Ramos (cell line): ENCODE data around the gene UBASH3B.

Experiments
- in situ Hi-C: fragments of 300-500 bp; cut with MboI; formaldehyde crosslinking; loops from one replicate; pipeline ENCODE4 v1.14.3; 2022; ENCODE audit warnings: low sequenced_read_pairs; ENCODE audit not compliant: unreplicated experiment

Gene UBASH3B

DNA sequence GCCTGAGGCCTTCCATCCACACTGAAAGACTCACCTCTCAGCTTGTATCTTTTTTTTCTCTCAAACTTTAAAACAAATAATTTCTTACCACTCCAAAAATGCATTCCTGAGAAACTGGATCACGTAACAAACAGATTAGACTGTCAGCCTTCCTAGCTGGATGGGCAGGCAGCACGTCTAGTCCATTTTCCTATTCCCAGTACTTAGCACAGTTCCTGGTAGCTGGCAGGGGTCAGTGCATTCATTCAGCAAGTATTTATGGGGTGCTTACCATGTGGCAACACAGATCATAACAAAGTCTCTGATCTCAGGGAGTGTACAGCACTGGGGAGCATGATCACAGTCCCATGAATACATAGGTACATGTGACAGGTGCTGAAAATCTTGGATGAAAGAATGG, 89.6 kb downstream of the UBASH3B start:
- in situ Hi-C loops = no loop called here

DNA sequence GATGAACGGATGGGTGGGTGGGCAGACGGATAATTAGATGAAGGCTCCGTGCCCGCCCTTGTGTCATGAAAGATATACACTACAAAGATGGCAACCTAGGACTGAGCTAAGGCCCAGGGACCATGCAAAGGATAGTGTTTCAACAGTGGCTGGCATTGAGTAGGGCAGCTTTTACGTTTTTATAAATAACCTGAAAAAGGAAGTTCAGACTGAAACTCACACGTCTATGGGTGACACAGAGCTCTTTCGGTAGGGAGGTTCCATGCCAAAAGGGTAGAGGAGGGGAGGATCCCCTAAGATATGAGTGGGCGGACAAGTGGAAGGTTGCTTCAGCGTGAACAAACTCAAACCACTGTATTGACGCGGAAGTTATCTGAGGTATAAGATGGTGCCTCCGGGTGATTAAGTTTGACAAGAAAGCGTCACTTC, 90.5 kb downstream of the UBASH3B start:
- in situ Hi-C loops = no loop called here

DNA sequence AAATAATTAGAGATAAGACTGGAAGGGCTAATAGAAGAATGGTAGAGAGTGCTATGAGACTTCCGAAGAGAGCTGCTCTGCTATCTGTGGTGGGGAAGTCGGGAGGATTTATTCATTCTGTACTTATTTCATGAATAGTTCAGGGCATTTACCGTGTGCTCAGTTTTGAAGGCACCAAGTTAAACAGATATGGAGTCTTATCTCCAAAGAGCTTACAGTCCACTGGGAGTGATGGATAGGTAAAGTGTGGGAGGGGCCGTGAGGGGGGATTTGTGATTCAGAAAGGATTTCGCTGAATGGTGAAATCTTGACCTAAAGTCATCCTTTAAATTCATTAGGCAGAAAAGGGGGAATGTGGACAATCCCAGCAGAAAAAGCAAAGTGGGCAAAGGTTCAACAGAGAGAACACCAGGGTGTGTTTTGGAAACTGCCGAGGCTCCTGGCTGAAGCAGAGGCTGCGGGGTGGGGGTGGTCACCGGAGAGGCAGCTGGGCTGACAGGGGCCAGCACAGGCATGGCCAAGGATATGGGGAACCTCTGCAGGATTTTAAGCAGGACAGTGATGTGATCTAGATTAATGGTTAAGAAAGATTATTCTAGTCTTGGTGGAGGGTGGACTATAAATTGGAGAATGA, 91.2 kb downstream of the UBASH3B start:
- in situ Hi-C loops = no loop called here

DNA sequence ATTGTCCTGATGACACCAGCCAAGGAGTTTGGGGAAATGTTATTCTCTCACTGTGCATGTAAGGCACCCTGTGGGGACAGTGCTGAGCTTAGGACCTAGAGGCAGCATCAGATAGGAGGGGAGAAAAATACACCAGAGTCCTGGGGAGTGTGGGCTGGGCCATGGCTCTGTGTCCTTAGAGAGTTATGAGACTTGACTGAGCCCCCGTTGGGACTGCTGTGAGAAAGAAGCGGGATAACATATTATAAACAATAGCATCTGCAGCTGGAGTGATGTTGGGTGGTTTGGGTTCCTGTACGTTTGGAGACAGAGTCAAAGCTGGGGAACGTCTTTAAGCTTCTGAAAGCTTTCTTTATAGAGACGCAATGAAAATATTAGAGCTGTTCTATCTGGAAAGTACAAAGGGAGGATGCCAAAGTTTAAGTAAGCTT, 91.8 kb downstream of the UBASH3B start:
- in situ Hi-C loops = no loop called here

GRCh38 chr11:122749005-122749687, 93.6 kb downstream of the UBASH3B start:
- in situ Hi-C loops = no loop called here

GRCh38 chr11:122750049-122750448, 94.5 kb downstream of the UBASH3B start:
- in situ Hi-C loops = loop anchor here (5.0 kb wide), 1 partner anchor 88 kb away; no protein-coding TSS in a partner anchor

GRCh38 chr11:122751292-122752070, 96.0 kb downstream of the UBASH3B start:
- in situ Hi-C loops = loop anchor here (5.0 kb wide), 1 partner anchor 89 kb away; no protein-coding TSS in a partner anchor

DNA sequence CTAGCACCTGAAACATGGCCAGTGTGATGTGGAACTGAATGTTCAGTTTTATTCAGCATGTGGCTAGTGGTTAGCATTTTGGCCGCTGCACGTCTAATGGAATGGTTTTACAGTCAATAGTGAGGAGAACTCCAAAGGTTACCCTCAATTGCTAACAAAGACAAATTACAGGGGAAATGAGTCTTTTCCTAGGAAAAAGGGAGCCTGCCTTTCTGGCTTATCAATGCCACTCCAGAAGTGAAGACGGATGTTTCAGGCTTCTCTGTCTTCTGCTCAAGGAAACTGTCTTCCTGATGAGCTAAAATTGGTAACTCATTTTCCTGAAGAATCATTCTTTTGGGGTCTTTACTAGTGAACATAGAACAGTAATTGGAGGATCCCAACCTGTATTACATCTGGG, 98.5 kb downstream of the UBASH3B start:
- in situ Hi-C loops = loop anchor here (5.0 kb wide), 1 partner anchor 92 kb away; no protein-coding TSS in a partner anchor

DNA sequence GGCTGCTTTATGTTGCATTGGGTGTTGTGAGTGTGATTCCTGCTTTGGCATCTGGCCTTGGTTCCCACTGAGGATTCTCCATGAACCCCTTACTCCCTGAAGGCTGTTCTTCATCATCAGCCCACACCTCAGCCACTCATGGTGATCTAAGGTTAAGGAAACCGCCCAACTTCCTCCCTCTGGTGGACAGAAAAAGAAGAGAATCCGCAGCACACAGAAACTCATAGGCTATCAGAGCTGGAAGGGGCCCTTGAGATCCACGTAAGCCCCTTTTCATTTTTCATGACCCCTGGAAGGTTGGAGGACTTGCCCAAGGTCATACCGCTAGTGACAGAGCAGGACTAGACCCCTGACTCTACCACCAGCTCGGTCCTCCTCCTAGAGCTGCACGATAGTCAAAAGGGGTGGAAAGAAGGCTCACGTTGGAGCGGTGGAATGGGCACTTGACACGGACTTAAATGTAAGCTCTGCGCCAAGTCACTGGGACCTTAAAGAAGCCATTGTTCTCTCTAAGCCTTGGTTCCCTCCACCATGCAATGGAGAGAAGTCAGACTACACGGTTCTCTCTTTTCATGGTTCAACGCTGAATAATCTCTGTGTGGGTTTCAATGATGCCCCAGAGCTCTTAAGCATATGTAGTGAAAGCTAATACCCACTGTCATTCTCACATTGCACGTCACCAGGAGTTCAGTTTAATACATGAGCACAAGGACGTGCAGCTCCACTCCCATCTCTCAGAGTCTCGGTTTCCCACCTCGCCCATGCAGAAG, 99.2 kb downstream of the UBASH3B start:
- in situ Hi-C loops = loop anchor here (5.0 kb wide), 1 partner anchor 92 kb away; no protein-coding TSS in a partner anchor

DNA sequence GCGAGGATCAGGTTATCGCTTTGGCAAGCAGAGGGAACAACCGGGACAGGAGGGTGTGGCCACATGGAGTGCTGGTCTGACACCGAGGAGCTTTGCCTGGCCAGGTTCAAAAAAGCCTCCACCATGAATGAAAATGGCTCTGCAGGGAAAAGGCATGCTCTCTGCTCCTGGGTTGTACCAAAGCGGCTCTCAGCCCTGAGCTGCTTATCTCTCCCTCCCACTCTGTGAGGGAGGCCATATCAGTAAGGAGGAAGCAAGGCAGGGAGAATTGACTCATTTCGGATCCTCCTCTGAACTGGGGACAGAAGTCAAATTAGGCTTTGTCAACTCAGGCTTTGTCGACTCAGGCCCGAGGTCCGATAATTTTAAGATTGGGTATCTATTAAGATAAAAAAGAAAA, 99.9 kb downstream of the UBASH3B start:
- in situ Hi-C loops = no loop called here

DNA sequence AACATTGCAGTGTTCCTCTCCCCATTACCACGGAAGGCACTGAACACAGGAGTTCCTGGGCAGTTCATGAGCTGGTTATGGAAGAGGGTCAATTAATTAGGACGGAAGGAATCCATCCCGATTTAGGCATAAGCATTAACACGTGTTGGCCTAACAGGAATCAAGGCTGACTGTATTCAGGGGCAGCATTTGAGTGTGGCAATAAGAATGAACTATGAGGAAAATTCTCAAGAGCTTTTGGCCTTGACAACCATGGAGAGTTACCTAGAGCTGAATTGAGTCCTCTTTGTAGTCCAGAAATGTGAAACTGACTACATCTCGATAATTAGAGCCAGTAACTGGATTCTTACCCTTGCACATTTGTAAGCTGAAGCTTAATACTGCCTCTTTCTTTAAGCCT, 100.4 kb downstream of the UBASH3B start:
- in situ Hi-C loops = no loop called here

DNA sequence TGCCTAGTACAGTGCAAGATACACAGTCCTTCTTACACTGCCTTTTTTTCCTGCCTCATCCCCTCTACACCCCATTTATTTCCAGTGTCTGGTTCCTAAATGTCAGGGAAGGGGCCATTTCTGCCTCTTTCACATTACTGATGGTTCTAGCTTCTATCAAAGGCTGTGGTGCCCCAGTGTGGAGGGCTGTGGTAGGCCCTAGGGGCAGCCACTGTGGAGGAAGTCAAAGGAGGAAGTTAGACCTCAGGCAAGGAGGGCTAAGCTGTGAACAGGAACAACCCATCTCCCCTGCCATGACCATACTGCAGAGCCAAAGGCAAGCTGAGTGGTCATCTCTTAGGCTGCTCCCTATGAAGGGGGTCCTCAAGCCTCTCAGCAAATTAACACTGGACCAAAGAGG, 100.9 kb downstream of the UBASH3B start:
- in situ Hi-C loops = no loop called here

DNA sequence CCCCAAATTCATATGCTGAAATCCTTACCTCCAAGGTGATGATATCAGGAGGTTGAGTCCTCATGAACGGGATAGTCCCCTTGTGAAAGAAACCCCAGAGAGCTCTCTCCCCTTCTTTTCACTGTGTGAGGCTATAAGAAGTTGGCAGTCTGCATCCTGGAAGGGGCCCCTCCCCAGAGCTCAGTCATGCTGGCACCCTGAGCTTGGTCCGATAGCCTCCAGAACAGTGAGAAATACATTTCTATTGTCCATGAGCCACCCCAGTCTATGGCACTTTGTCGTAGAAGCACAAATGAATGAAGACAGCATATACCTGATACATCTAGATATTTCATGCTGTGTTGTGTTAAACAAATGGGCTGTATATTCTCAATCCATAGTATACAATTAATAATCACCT, 101.7 kb downstream of the UBASH3B start:
- in situ Hi-C loops = no loop called here

GRCh38 chr11:122758339-122758738, 102.8 kb downstream of the UBASH3B start:
- in situ Hi-C loops = no loop called here

DNA sequence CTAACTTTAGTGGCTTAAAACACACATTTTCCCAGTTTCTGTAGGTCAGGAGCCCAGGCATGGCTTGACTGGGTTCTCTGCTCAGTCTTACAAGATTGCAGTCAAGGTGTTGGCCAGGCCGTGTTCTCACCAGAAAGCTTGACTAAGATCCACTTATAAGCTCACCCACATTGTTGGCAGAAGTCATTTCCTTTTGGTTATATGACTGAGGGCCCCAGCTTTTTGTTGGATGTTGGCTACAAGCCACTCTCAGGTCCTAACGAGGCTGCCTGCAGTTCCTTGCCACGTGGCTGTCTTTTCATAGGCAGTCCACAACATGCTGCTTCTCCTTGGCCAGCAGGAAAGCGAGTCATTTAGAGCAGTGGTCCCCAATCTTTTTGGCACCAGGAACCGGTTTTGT, 103.5 kb downstream of the UBASH3B start:
- in situ Hi-C loops = no loop called here

- in situ Hi-C loops = no loop called here
These were observed 107.6 kb downstream of the UBASH3B start for GRCh38 chr11:122763108-122763507.

GRCh38 chr11:122764371-122765090, 109.0 kb downstream of the UBASH3B start:
- in situ Hi-C loops = no loop called here

- in situ Hi-C loops = no loop called here
These were observed 110.1 kb downstream of the UBASH3B start for GRCh38 chr11:122765487-122766131.

DNA sequence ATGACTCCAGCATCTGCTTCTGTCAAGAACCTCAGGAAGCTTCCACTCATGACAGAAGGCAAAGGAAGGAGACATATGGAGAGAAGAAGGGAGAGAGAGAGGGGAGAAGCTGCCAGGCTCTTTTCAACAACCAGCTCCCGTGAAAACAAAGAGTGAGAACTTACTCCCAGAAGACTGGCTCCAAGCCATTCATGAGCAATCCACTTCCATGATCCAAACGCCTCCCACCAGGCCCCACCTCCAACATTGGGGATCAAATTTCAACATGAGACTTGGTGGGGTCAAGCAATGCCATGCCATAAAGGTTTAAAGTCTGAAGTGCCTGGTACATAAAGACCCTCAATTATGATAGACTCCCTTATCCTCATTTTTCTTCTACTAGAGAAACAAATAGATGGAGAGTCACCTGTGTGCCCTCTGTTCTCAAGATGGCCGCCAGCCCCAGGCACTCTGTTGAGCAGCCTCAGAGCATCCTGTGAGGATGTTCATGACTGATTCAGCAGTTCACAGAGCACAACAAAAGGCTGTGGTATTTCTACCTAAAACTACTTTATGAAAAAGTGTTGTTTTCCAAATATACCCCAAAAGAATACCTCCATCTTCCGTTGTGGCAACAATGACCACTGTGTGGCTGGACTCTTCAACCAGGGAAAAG, 113.7 kb downstream of the UBASH3B start:
- in situ Hi-C loops = no loop called here
